T follicular helper cell (primary cell): Measurements from ENCODE around the gene ITPKB.
"Not testable (repeated sequence)": the region's sequence is repeated elsewhere in the genome, so short reads cannot be mapped to it uniquely, and the experiment has no call there.

ENCODE experiments used
- DNase-seq: peaks from one replicate; pipeline ENCODE4 v3.0.0-alpha.2; 2020; ENCODE audit warnings: low read depth

ITPKB gene

GRCh38 chr1:226730836-226731235 is 8.2 kb downstream of the ITPKB start:
- DNase-seq: no peak

DNA sequence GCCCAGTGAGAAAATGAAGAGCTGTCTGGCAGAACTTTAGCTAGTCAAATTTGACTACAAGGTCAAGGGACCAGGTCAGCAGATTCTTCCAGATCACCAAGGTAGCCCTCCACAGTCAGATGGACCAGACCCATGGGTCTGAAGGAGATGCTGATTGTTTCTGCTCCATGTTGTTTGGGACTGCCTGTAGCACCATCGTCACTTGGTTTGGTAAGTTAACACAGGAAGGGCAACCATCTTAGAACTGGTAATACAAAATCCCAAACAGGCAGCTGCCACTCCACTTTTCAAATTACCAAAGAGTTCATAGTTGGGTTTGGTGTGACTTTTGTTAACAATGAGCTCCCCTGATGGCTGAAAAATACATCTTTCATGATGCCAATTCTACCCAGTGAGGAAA is 9.0 kb downstream of the ITPKB start:
- no peak for DNase-seq

DNA sequence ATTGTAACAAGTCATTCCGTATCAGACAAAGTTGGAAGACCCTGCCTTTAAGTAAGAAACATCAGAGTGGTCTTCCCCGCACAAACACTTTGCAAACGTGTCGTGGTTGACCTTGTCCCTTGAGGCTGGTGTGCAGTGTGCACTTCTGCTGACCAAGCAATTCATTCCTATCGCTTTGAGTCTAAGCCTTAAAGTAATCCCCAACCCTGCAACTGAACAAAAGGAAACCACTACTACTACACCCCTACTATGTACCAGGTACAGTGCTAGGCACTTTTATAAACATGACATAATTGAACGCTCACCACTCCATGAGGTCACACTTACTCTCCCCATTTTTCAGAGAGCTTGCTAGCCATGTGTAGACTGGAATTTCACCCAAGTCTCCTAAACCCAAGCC is 10.6 kb downstream of the ITPKB start:
- no peak for DNase-seq

DNA sequence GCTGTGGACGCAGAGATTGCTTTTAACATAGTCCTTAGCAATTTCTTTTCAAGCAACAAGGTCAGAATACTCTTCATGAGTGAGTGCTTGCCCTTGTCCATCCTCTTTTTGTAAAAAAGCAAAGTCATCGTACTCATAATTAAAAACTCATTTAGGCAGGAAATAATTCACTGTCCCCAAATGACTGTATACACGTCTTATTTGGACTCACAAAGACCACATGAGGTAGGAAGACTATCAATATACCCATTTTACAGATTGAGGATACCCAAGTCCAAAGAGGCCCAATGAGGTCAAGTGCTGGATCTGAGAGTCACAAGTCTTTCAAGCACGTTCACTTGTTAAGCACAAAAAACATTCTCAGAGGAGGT is 13.2 kb downstream of the ITPKB start:
- no peak for DNase-seq

DNA sequence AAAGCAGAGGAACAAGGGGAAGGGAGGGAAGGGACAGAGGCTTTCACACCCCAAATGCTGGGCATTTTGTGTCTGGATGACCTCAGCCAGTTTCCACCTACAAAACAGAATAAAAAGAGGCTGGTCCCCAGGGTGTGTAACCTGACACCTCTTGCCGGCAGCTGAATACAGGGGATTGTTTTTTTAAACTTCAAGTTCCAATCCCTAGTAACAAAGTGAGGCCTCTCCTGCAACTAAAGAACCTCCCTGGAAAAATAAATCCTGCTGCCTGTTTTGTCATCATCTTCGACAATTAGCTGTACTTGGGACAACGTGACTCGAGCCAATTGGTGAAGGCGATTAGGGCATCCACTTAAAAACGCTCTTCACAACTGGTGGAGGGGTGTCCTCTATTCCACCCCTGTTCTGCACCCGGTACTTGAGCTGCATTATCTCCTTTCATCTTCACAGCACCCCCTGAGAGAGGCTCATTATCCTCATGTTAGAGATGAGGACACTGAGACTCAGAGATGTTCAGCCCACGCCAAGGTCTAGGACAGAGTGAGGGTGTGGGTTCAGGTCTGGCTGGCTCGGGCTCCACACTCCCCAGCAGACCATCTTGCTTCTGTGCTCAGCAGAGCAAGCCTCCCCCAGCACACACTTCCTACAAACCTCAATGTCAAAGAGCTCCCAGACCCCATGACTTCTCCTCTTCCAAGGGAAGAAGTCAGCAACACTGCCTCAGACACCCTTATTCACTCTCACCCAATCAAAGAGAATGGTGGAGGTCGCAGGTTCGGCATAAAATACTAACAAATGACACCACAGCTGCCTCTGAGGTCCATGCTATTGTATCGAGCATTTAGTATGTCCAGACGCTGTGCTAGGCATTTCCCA is 15.2 kb downstream of the ITPKB start:
- no peak for DNase-seq

DNA sequence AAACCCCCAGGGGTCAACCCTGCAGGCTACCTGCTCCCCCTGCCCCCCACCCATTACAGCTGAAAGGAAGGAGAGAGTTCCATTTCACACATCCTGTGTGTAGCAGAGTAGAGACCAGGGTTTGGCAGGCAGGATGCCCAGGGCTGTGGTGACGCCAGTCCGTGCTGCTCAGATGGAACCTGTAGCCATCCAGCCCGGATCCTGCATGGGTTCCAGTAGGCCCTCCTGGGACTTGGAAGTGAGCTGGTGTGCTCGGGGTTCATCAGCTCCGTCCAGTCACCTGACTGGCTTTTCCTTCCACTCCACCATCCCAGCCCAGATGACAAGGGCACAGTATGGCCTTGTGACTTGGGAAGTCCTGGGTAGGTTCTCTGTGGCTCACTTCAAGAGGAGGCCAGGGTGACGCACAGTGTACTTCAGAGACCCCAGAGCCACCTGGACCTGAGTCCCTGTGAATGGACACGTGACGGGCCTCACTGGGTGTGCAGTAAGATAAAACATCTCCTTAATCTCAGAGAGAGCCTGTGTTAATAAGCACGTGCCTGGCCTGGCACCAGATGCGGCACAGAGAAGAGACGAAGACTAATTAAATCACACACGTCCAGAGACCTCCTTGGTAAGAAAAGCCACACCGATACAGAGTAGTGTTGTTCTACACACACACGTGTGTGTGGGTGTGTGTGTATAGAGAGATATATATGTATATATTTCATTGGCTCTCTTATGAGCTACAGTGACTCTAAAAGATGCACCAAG is 16.0 kb downstream of the ITPKB start:
- DNase-seq: no peak

GRCh38 chr1:226722240-226722900 is 16.7 kb downstream of the ITPKB start:
- no peak for DNase-seq

- DNase-seq: not testable (repeated sequence)
These were observed 18.5 kb downstream of the ITPKB start for GRCh38 chr1:226720574-226720973.

DNA sequence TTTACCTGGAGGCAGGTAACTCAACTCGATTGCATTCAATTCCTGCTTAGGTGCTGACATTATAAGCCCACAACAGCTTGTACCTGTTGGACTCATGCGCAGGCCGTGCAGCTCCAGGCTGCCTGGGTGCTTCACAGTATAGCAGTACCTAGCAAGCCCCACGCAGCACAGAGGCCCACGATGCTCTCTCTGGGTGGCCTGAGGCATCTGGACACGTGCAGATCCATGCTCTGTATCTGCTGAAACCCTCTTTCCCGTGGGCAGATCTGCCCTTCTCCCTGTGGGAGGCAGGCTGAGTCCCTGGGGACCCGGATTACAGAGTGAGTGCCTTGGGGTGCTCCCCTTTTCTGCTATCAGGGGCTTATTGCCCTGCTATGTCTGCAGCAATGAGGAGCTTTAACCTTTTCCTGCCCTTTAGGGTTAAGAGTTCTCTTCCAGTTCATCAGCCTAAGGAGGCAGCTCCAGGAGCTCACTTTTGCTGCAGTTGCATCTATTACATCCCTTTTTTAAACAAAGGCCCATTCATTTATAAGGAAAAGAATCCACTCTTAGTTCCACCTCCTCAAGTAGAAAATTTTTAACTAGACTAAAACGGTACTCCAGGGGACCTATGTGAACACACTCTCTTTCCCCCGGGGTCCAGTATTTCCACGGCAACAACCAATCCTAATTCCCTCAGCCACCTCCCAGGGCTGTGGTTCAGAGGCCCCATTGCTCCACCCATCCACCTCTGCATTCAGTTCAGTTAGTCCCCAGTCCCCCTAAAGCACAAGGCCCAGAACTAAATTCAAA is 19.3 kb downstream of the ITPKB start:
- no peak for DNase-seq

GRCh38 chr1:226717256-226717909 is 21.7 kb downstream of the ITPKB start:
- DNase-seq: no peak

DNA sequence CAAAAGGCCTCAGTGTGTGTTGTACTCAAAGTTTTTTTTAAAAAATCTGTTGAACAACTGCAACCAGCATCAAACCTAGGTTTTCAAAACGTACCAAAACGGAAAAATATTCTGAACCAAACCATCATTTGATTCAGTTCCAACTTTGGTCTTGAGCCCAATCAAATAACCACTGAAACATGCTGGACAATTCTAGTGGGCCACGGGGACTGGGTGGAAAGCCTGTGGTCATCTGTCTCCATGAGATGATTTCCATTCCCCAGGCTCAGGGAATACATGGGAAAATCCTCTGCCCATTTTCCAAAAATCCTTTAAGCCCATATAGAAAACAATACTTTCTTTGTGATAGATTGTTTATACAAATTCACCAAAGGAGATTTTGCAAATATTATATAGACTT is 22.5 kb downstream of the ITPKB start:
- DNase-seq: no peak

GRCh38 chr1:226714148-226714547 is 24.9 kb downstream of the ITPKB start:
- no peak for DNase-seq

DNA sequence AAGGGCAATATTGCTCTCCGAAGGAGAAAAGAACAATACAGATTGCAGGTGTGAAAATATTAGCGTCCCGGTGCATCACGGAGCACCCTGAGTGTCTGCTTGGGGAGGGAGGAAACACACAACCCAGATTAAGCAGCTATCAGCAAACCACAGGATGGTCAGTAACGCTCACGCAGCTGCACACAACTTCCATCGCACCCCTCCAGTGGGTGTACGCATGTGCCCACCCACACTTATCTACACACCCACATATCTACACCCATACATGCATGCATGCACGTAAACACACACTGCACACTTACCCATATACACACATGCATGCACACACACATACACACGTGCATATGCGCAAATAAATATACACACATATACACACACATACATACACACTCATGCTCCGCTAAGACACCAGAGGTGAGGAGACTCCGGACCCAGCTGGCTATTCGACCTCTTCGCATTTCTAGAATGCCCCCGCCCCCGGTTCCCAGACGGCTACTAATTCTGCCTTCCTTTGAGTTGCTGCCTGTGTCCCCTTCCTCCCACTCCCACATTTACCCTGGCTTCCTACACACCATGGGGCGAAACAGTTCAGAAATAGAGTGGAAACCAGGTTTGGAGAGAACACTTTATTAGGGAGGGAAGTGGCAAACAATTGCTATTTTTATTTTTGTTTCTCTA is 26.2 kb downstream of the ITPKB start:
- DNase-seq: no peak

GRCh38 chr1:226711976-226712741 is 26.9 kb downstream of the ITPKB start:
- peak; percentile 43 for DNase-seq

DNA sequence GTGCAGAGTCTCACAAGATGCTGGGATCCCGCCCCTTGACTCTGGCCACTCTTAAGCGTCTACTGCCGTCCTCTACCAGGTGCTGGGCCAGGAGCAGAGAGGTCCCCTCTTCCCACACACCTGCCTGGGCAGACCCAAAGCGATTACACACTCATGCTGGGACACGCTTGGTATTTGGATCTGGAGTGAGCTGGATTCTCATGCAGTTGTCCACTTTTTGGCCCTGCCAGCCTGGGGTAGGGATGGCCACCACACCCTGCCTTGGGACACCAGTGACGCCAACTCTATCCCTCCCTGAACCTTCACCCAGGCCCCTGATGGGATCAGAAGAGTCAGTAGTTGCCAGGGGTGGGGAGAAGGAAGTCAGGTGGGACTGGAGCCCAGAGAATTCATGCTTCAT is 28.6 kb downstream of the ITPKB start:
- DNase-seq: no peak

DNA sequence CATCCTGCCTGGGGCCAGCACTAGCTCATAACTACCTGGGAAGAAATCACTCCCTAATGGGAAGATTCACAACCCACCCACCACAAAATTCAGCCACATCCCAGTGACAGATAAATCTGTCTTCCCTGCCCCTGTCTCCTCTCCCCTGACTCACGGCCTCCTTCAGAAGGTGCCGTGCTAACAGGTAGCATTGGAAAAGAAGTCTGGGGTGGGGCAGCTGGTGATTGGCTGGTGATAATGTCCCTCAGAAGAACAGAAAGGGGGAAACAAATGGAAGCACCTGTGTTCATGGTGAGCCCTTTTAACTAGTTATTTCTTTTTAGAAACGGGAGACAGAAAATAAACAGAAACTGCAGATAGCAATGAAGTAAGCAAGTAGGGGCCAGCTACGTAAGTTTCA is 29.1 kb downstream of the ITPKB start:
- DNase-seq: no peak

DNA sequence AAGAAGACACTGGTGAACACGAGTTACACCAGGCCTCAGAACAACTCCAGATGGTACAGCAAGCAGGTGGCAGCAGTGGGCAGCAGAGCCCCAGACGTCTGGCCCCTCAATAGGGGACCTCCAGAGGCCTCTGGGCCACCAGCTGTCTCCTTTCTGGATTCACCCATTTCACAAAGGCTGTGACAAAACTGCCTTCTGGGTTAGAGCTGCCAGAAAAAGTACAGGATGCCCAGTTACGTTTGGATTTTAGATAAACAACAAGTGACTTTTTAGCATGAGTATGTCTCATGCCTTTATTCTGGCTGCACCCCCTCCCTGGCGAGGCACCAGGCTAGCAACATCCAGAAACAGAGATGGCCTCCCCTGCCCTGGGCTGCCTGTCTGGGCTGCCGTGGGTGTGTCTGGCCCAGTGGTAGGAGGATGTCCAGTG is 30.1 kb downstream of the ITPKB start:
- DNase-seq: no peak

DNA sequence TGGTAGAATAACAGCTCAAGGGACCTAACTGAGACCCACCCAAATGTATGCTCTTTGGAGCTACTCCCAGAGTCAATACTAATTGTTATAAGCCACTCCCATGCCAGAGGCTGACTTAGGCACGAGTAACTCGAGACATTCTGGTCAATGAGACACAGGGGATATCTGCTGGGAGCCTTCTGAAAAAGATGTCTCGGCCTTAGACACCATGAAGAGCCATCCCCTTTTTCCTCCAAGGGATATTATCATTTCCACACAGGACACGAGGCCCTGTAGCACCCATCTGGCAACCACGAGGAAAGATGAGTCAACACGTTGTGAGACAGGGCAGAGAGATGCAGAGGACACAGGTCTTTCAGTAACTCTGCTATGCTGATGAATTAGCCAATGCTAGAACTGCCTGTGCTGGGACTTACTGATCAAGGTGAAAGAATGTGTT is 30.7 kb downstream of the ITPKB start:
- DNase-seq: no peak

DNA sequence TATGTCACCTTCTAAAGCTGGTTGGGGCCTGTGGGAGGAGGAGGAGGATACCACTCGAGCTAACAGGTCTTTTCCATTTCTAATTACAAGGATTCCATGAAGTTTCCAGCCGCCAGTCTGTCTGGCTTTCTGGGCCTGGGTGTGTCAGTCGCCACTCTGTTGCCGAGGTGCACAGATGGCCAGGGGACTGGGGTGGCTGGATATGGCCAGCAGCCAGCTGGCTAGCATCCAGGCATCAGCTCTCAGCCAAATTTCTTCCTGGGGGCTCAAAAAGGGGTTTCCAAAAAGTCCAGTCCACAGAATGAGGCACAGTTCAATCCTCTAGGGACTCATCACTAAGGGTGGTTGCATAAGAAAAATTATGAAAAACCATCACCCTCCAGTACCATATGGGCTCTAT is 32.4 kb downstream of the ITPKB start:
- no peak for DNase-seq
